ENCODE data around the gene TXNDC15.
"Not testable (repeated sequence)": the region's sequence is repeated elsewhere in the genome, so short reads cannot be mapped to it uniquely, and the experiment has no call there.

TXNDC15 gene

DNA sequence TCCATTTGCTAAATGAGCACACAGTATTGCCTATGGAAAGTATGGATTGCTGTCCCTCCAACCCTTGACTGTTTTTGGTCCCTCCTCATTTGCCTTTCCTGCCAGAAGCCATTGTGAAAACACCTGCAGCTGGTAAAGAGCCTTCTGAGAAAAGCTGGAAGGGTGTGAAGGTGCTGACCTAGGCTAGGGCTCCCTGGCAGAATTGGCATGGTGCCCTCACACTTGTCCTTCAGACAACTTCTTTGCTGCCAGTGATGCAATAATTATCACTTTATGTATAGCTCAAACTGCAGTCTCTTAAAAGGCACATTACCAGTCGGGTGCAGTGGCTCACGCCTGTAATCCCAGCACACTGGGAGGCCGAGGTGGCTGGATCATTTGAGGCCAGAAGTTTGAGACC is 4.2 kb downstream of the TXNDC15 start:
- no peaks in the 10 kb centered on the region for H3K36me3 ChIP-seq (ENCODE audit: insufficient read depth, low read length)
- H3F3A ChIP-seq (ENCODE audit: low read depth), result no peaks in the 10 kb centered on the region
- peaks cover 6% of the 10 kb centered on the region for H3K4me1 ChIP-seq (ENCODE audit: insufficient read depth, low read length, poor library complexity, severe bottlenecking)
- H3K9me3 ChIP-seq (ENCODE audit: insufficient read depth, low read depth, low read length), result no peaks in the 10 kb centered on the region
- no peak overlapping the region for H3K9ac ChIP-seq (ENCODE audit: low read depth, low read length, poor library complexity, severe bottlenecking)
- H3K4me2 ChIP-seq (ENCODE audit: low read depth, low read length, poor library complexity, severe bottlenecking), result no peak overlapping the region
- H3K79me2 ChIP-seq (ENCODE audit: insufficient read depth, low read length), result peaks cover 33% of the 10 kb centered on the region
- H3K4me3 ChIP-seq (ENCODE audit: low read length, poor library complexity, severe bottlenecking), result no peak overlapping the region
- no peaks in the 10 kb centered on the region for H3K27me3 ChIP-seq (ENCODE audit: insufficient read depth, low read length, poor library complexity, severe bottlenecking)
- no peak overlapping the region for H2AFZ ChIP-seq (ENCODE audit: low read length)
- TF ChIP-seq EZH2phosphoT487 (IDR thresholded peaks at IDR 0.05; ENCODE audit: borderline replicate concordance), result no peak
- TF ChIP-seq, protein P1, sequence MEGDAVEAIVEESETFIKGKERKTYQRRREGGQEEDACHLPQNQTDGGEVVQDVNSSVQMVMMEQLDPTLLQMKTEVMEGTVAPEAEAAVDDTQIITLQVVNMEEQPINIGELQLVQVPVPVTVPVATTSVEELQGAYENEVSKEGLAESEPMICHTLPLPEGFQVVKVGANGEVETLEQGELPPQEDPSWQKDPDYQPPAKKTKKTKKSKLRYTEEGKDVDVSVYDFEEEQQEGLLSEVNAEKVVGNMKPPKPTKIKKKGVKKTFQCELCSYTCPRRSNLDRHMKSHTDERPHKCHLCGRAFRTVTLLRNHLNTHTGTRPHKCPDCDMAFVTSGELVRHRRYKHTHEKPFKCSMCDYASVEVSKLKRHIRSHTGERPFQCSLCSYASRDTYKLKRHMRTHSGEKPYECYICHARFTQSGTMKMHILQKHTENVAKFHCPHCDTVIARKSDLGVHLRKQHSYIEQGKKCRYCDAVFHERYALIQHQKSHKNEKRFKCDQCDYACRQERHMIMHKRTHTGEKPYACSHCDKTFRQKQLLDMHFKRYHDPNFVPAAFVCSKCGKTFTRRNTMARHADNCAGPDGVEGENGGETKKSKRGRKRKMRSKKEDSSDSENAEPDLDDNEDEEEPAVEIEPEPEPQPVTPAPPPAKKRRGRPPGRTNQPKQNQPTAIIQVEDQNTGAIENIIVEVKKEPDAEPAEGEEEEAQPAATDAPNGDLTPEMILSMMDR (conservative IDR thresholded peaks at IDR 0.05; ENCODE audit: low read length), result no peak
- H3K9me2 ChIP-seq (replicated peaks; ENCODE audit: low read depth, low read length), result no peaks in the 10 kb centered on the region
- H4K20me1 ChIP-seq (ENCODE audit: insufficient read depth, low read length, poor library complexity, severe bottlenecking), result no peaks in the 10 kb centered on the region

DNA sequence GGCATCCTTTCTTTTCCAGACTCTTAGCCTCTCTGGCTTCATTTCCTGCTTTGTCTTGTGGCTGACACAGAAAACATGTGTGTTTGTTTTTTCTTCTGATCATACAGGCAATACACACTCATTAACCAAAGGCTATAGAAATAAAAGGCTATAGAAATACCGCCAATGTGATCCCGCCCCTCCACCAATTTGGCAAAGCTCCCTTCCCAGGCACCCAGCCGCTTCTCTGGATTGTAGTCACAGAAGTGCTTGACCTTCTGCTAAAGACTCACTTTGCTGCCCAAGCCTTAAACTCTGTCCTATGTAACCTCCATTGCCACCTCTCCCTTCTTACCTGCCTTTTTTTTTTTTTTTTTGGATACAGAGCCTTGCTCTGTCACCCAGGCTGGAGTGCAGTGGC is 5.3 kb downstream of the TXNDC15 start:
- Histone ChIP-seq H3K9ac (ENCODE audit: low read depth, low read length, poor library complexity, severe bottlenecking) (no peak overlapping the region), H3K4me1 (ENCODE audit: insufficient read depth, low read length, poor library complexity, severe bottlenecking) (peaks cover 4% of the 10 kb centered on the region), H3K9me3 (ENCODE audit: insufficient read depth, low read depth, low read length) (no peaks in the 10 kb centered on the region), H3K36me3 (ENCODE audit: insufficient read depth, low read length) (no peaks in the 10 kb centered on the region), H2AFZ (ENCODE audit: low read length) (no peak overlapping the region), H3K4me3 (ENCODE audit: low read length, poor library complexity, severe bottlenecking) (no peak overlapping the region), H3F3A (ENCODE audit: low read depth) (no peaks in the 10 kb centered on the region), H3K9me2 (replicated peaks; ENCODE audit: low read depth, low read length) (no peaks in the 10 kb centered on the region), H3K4me2 (ENCODE audit: low read depth, low read length, poor library complexity, severe bottlenecking) (no peak overlapping the region), H3K79me2 (ENCODE audit: insufficient read depth, low read length) (peaks cover 32% of the 10 kb centered on the region), H3K27me3 (ENCODE audit: insufficient read depth, low read length, poor library complexity, severe bottlenecking) (no peaks in the 10 kb centered on the region), H4K20me1 (ENCODE audit: insufficient read depth, low read length, poor library complexity, severe bottlenecking) (no peaks in the 10 kb centered on the region)
- no peak for TF ChIP-seq EZH2phosphoT487 (IDR thresholded peaks at IDR 0.05; ENCODE audit: borderline replicate concordance)
- TF ChIP-seq, protein P1 (conservative IDR thresholded peaks at IDR 0.05; ENCODE audit: low read length), result no peak

DNA sequence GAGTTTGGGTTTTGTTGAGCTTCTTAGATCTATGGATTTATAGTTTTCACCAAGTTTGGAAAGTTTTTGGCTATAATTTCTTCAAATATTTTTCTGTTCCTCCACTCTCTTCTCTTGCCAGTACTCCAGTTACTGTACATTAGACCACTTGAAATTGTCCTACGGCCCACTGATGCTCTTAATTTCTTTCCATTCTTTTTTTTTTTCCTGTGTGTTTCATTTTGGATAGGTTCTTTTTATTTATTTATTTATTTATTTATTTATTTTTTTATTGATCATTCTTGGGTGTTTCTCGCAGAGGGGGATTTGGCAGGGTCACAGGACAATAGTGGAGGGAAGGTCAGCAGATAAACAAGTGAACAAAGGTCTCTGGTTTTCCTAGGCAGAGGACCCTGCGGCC is 6.8 kb downstream of the TXNDC15 start:
- not testable (repeated sequence) for H3K9ac ChIP-seq (ENCODE audit: low read depth, low read length, poor library complexity, severe bottlenecking); H3F3A ChIP-seq (ENCODE audit: low read depth); H3K9me2 ChIP-seq (replicated peaks; ENCODE audit: low read depth, low read length); H4K20me1 ChIP-seq (ENCODE audit: insufficient read depth, low read length, poor library complexity, severe bottlenecking); H3K36me3 ChIP-seq (ENCODE audit: insufficient read depth, low read length); H3K4me3 ChIP-seq (ENCODE audit: low read length, poor library complexity, severe bottlenecking); H2AFZ ChIP-seq (ENCODE audit: low read length); H3K27me3 ChIP-seq (ENCODE audit: insufficient read depth, low read length, poor library complexity, severe bottlenecking); H3K4me1 ChIP-seq (ENCODE audit: insufficient read depth, low read length, poor library complexity, severe bottlenecking); H3K4me2 ChIP-seq (ENCODE audit: low read depth, low read length, poor library complexity, severe bottlenecking); H3K9me3 ChIP-seq (ENCODE audit: insufficient read depth, low read depth, low read length)
- H3K79me2 ChIP-seq (ENCODE audit: insufficient read depth, low read length), result peaks cover 18% of the 10 kb centered on the region

DNA sequence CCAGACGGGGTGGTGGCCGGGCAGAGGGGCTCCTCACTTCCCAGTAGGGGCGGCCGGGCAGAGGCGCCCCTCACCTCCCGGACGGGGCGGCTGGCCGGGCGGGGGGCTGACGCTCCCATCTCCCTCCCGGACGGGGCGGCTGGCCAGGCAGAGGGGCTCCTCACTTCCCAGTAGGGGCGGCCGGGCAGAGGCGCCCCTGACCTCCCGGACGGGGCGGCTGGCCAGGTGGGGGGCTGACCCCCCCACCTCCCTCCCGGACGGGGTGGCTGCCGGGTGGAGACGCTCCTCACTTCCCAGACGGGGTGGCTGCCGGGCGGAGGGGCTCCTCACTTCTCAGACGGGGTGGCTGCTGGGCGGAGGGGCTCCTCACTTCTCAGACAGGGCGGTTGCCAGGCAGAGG is 7.5 kb downstream of the TXNDC15 start:
- H3K9me2 ChIP-seq (replicated peaks; ENCODE audit: low read depth, low read length); H3K4me1 ChIP-seq (ENCODE audit: insufficient read depth, low read length, poor library complexity, severe bottlenecking); H3F3A ChIP-seq (ENCODE audit: low read depth); H3K4me2 ChIP-seq (ENCODE audit: low read depth, low read length, poor library complexity, severe bottlenecking); H3K36me3 ChIP-seq (ENCODE audit: insufficient read depth, low read length); H2AFZ ChIP-seq (ENCODE audit: low read length); H3K9me3 ChIP-seq (ENCODE audit: insufficient read depth, low read depth, low read length); H4K20me1 ChIP-seq (ENCODE audit: insufficient read depth, low read length, poor library complexity, severe bottlenecking); H3K27me3 ChIP-seq (ENCODE audit: insufficient read depth, low read length, poor library complexity, severe bottlenecking); H3K4me3 ChIP-seq (ENCODE audit: low read length, poor library complexity, severe bottlenecking); H3K9ac ChIP-seq (ENCODE audit: low read depth, low read length, poor library complexity, severe bottlenecking): not testable (repeated sequence)
- peaks cover 10% of the 10 kb centered on the region; the same call in 1 of the 2 replicates for H3K79me2 ChIP-seq (ENCODE audit: insufficient read depth, low read length)

All from Loucy (cell line).